MM.1S (cell line): Measurements from ENCODE around the gene DDIT3.

ENCODE experiments used
- CTCF ChIP-seq: fragments of 300-600 bp; sonication (generic); IDR thresholded peaks from 2 replicates; pipeline ENCODE4 v1.5.1; 2016; ENCODE audit warnings: antibody characterized with exemption, low read length, mixed read lengths
- EZH2 ChIP-seq: fragments of 300-600 bp; sonication (generic); optimal IDR thresholded peaks from 2 replicates; pipeline ENCODE3; 2017; ENCODE audit warnings: low read depth, mild to moderate bottlenecking, antibody characterized with exemption, low read length, mixed read lengths

DNA sequence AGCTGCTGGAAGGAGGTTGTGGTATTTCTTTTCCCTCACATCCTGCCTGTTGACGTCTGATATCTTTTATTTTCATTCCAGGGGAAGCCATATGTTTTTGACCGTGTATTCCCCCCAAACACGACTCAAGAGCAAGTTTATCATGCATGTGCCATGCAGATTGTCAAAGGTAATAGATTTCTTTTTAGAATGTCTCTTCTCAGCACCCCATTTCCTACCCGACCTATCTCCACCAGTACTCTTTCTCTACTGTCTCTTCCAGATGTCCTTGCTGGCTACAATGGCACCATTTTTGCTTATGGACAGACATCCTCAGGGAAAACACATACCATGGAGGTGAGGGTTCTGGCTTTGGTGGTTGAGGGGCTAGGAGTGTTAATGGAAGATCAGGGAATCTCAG, 43.0 kb upstream of the DDIT3 start:
- no peak for TF ChIP-seq CTCF
- TF ChIP-seq EZH2, result no peak
